HCT116 (cell line): ENCODE results near the gene SLC1A1. TPM values are rescaled to one million over a fixed set of nuclear protein-coding genes. Genes with fewer than 3 reads are reported as not detected.

ENCODE experiments used
- ATAC-seq: fragments of 200-7000 bp; cut with Tn5 transposase; 2 replicates; pipeline ENCODE4 v1.9.1; 2020; ENCODE audit warnings: mild to moderate bottlenecking, moderate library complexity
- BruUV-seq: library from RNA; stranded (reverse); fragments of 400-500 nt; replicated peaks from 2 replicates; lab custom pipeline; 2021; lab: Mats Ljungman, UMichigan
- CTCF ChIA-PET: fragments of 300-600 bp; sonication (Branson Sonifier 250); formaldehyde crosslinking; loops from one replicate; lab custom pipeline; 2021; ENCODE audit warnings: antibody characterized with exemption; lab: Charles Lee
- POLR2A ChIA-PET: fragments of 300-600, 350-600 bp; sonication (Branson Sonifier 250); formaldehyde crosslinking; loops from one replicate; lab custom pipeline; 2021; ENCODE audit warnings: antibody characterized with exemption; lab: Charles Lee
- RAD21 ChIA-PET, 2 experiments: fragments of 300-600 bp; sonication (Branson Sonifier 250); formaldehyde crosslinking; loops; one replicate each; lab custom pipeline; 2023; ENCODE audit warnings: low total read pairs in 2 of 2; ENCODE audit not compliant: uncharacterized antibody in 2 of 2, unreplicated experiment in 2 of 2, low non-redundant PET in 1 of 2; lab: Charles Lee
- DNase-seq: peaks from one replicate; pipeline ENCODE4 v3.0.0-alpha.2; 2010; ENCODE audit warnings: low read depth, low spot score
- H2AFZ ChIP-seq: fragments of 200-600 bp; shearing (Covaris generic), sonication (generic); 2 replicates; pipeline ENCODE4 v1.6.1; 2017; ENCODE audit warnings: low read depth, mixed run types, mixed read lengths, antibody characterized with exemption, low read length; ENCODE audit not compliant: poor library complexity, severe bottlenecking
- H3K27ac ChIP-seq: 2 replicates; pipeline ENCODE4 v1.5.1; 2012; ENCODE audit warnings: low read depth, low read length
- H3K27me3 ChIP-seq: fragments of 200-600 bp; sonication (generic); 2 replicates; pipeline ENCODE4 v1.6.1; 2016; ENCODE audit warnings: mixed run types, low read length, mixed read lengths; ENCODE audit not compliant: insufficient read depth
- H3K36me3 ChIP-seq, 2 experiments: fragments of 200-500 bp in 1 of 2; fragments of 200-600 bp in 1 of 2; sonication (Bioruptor generic) in 1 of 2; sonication (generic) in 1 of 2; 2 replicates each; pipeline versions ENCODE4 v1.5.1 to v1.6.1; 2014 to 2016; ENCODE audit warnings: low read length in 2 of 2, inconsistent platforms in 1 of 2, mixed read lengths in 1 of 2, mixed run types in 1 of 2; ENCODE audit not compliant: insufficient read depth in 2 of 2, control insufficient read depth in 1 of 2
- H3K4me1 ChIP-seq, 2 experiments: fragments of 200-600 bp in 1 of 2; sonication (generic) in 1 of 2; 2 replicates each; pipeline versions ENCODE4 v1.5.1 to v1.6.1; 2012 to 2017; ENCODE audit warnings: low read length in 2 of 2, inconsistent platforms in 1 of 2, mild to moderate bottlenecking in 1 of 2, mixed read lengths in 1 of 2, mixed run types in 1 of 2, moderate library complexity in 1 of 2; ENCODE audit not compliant: insufficient read depth in 2 of 2, control insufficient read depth in 1 of 2
- H3K4me2 ChIP-seq: fragments of 200-600 bp; sonication (generic); 2 replicates; pipeline ENCODE4 v1.6.1; 2017; ENCODE audit warnings: mixed run types, low read length, mixed read lengths
- H3K4me3 ChIP-seq, 2 experiments: fragments of 200-600 bp in 1 of 2; sonication (generic) in 1 of 2; replicated peaks in 1 of 2; 2 replicates each; pipeline ENCODE4 v1.5.1; 2011 to 2016; ENCODE audit warnings: low read length in 2 of 2, control low read depth in 1 of 2, low read depth in 1 of 2, mild to moderate bottlenecking in 1 of 2, mixed read lengths in 1 of 2, mixed run types in 1 of 2
- H3K79me2 ChIP-seq: fragments of 200-600 bp; sonication (generic); 2 replicates; pipeline ENCODE4 v1.6.1; 2017; ENCODE audit warnings: mild to moderate bottlenecking, mixed run types, low read length, moderate library complexity, mixed read lengths; ENCODE audit not compliant: insufficient read depth
- H3K9ac ChIP-seq: fragments of 200-600 bp; sonication (generic); 2 replicates; pipeline ENCODE4 v1.6.1; 2016; ENCODE audit warnings: low read length, mixed read lengths
- H3K9me2 ChIP-seq: fragments of 200-600 bp; sonication (generic), shearing (Covaris generic); 2 replicates; pipeline ENCODE4 v1.6.1; 2017; ENCODE audit warnings: mixed run types, mild to moderate bottlenecking, moderate library complexity; ENCODE audit not compliant: insufficient read depth
- H3K9me3 ChIP-seq, 2 experiments: fragments of 200-500 bp in 1 of 2; fragments of 200-600 bp in 1 of 2; sonication (Bioruptor generic) in 1 of 2; sonication (generic) in 1 of 2; 2 replicates each; pipeline ENCODE4 v1.6.1; 2014 to 2017; ENCODE audit warnings: low read length in 2 of 2, mixed read lengths in 2 of 2, inconsistent platforms in 1 of 2, low read depth in 1 of 2, mild to moderate bottlenecking in 1 of 2, mixed run types in 1 of 2, moderate library complexity in 1 of 2; ENCODE audit not compliant: control insufficient read depth in 1 of 2, insufficient read depth in 1 of 2
- H4K20me1 ChIP-seq: fragments of 200-600 bp; sonication (generic), shearing (Covaris generic); 2 replicates; pipeline ENCODE4 v1.6.1; 2017; ENCODE audit warnings: mixed run types, mild to moderate bottlenecking, moderate library complexity; ENCODE audit not compliant: insufficient read depth
- CBX3 ChIP-seq: IDR thresholded peaks from 2 replicates; pipeline ENCODE4 v1.6.1; 2012; ENCODE audit warnings: low read depth
- CEBPB ChIP-seq: IDR thresholded peaks from 2 replicates; pipeline ENCODE4 v1.6.1; 2012; ENCODE audit warnings: low read depth
- EGR1 ChIP-seq: IDR thresholded peaks from 2 replicates; pipeline ENCODE4 v1.6.1; 2012; ENCODE audit warnings: low read depth
- ELF1 ChIP-seq: IDR thresholded peaks from 2 replicates; pipeline ENCODE4 v1.6.1; 2012; ENCODE audit warnings: low read depth, borderline replicate concordance
- FOSL1 ChIP-seq: IDR thresholded peaks from 2 replicates; pipeline ENCODE4 v1.6.1; 2012; ENCODE audit warnings: low read depth
- POLR2A ChIP-seq: IDR thresholded peaks from 2 replicates; pipeline ENCODE4 v1.7.0; 2011; ENCODE audit warnings: borderline replicate concordance; ENCODE audit not compliant: insufficient read depth, insufficient read length; ENCODE audit errors: extremely low read depth
- POLR2AphosphoS5 ChIP-seq: IDR thresholded peaks from 2 replicates; pipeline ENCODE4 v1.6.1; 2011; ENCODE audit warnings: mild to moderate bottlenecking, low read depth, low read length, moderate library complexity
- SP1 ChIP-seq: IDR thresholded peaks from 2 replicates; pipeline ENCODE4 v1.6.1; 2012; ENCODE audit warnings: low read depth
- intact Hi-C: fragments of 100-400 bp; cut with micrococcal nuclease; formaldehyde crosslinking; loops from 2 replicates; pipeline ENCODE4 v1.10.0; 2022
- total RNA-seq: library from RNA; stranded (reverse); gene quantifications from one replicate; pipeline ENCODE4 v1.2.1, GENCODE V29; 2021; ENCODE audit not compliant: unreplicated experiment
- TF ChIP-seq, protein P1 (sequence below): IDR thresholded peaks from 2 replicates; pipeline ENCODE4 v1.6.1; 2012; ENCODE audit warnings: low read depth
- TF ChIP-seq, protein P2 (sequence below): IDR thresholded peaks from 2 replicates; pipeline ENCODE4 v1.6.1; 2012

SLC1A1 gene
- total RNA-seq, 1 experiment from 2014 or later, result 6.8 TPM

DNA sequence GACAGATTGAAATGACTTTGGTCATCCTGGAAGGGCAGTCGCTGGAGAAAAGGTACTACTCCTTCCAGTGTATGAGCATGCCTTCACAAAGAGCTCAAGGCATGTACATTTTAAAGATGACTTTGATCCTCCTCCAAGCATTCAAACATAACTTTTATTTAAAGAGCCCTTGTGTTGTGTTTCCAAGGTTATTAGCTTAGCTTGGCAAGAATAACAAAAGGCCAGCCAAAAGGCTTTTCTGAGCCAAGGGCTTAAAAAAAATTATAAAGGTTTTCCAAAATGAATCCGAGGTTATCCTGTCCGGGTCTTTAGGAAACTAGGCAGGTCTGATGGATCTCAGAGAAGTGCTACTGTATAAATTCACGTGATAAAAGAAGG, 100.8 kb downstream of the SLC1A1 start:
- no peak overlapping the region for H3K4me3 ChIP-seq
- no peak overlapping the region for H3K9ac ChIP-seq
- no peak overlapping the region for H2AFZ ChIP-seq
- BruUV-seq, result no TSS peak
- ChIA-PET POLR2A (no interaction called here), RAD21 (no interaction called here), CTCF (interaction anchor here (0.8 kb wide), 1 partner anchor 42 kb away, joined by 3 read pairs; no protein-coding TSS in a partner anchor)
- H3K9me2 ChIP-seq, result no peaks in the 10 kb centered on the region
- H3K27ac ChIP-seq, result no peak overlapping the region
- DNase-seq (no peak), ATAC-seq (no peak)
- no peaks in the 10 kb centered on the region for H3K4me1 ChIP-seq
- no peaks in the 10 kb centered on the region for H3K27me3 ChIP-seq
- no peaks in the 10 kb centered on the region for H3K79me2 ChIP-seq
- no peaks in the 10 kb centered on the region for H3K9me3 ChIP-seq
- TF ChIP-seq POLR2AphosphoS5 (no peak), POLR2A (no peak), FOSL1 (no peak), EGR1 (no peak), SP1 (no peak), CBX3 (no peak), ELF1 (no peak), CEBPB (no peak)
- TF ChIP-seq, protein P1, sequence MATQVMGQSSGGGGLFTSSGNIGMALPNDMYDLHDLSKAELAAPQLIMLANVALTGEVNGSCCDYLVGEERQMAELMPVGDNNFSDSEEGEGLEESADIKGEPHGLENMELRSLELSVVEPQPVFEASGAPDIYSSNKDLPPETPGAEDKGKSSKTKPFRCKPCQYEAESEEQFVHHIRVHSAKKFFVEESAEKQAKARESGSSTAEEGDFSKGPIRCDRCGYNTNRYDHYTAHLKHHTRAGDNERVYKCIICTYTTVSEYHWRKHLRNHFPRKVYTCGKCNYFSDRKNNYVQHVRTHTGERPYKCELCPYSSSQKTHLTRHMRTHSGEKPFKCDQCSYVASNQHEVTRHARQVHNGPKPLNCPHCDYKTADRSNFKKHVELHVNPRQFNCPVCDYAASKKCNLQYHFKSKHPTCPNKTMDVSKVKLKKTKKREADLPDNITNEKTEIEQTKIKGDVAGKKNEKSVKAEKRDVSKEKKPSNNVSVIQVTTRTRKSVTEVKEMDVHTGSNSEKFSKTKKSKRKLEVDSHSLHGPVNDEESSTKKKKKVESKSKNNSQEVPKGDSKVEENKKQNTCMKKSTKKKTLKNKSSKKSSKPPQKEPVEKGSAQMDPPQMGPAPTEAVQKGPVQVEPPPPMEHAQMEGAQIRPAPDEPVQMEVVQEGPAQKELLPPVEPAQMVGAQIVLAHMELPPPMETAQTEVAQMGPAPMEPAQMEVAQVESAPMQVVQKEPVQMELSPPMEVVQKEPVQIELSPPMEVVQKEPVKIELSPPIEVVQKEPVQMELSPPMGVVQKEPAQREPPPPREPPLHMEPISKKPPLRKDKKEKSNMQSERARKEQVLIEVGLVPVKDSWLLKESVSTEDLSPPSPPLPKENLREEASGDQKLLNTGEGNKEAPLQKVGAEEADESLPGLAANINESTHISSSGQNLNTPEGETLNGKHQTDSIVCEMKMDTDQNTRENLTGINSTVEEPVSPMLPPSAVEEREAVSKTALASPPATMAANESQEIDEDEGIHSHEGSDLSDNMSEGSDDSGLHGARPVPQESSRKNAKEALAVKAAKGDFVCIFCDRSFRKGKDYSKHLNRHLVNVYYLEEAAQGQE, result no peak
- TF ChIP-seq, protein P2, sequence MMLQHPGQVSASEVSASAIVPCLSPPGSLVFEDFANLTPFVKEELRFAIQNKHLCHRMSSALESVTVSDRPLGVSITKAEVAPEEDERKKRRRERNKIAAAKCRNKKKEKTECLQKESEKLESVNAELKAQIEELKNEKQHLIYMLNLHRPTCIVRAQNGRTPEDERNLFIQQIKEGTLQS, result no peak
- no peak overlapping the region for H3K4me2 ChIP-seq
- no peaks in the 10 kb centered on the region for H3K36me3 ChIP-seq
- intact Hi-C loops, result no loop called here
- H4K20me1 ChIP-seq, result no peaks in the 10 kb centered on the region
